ENCODE results near the gene ZNF438.

DNA sequence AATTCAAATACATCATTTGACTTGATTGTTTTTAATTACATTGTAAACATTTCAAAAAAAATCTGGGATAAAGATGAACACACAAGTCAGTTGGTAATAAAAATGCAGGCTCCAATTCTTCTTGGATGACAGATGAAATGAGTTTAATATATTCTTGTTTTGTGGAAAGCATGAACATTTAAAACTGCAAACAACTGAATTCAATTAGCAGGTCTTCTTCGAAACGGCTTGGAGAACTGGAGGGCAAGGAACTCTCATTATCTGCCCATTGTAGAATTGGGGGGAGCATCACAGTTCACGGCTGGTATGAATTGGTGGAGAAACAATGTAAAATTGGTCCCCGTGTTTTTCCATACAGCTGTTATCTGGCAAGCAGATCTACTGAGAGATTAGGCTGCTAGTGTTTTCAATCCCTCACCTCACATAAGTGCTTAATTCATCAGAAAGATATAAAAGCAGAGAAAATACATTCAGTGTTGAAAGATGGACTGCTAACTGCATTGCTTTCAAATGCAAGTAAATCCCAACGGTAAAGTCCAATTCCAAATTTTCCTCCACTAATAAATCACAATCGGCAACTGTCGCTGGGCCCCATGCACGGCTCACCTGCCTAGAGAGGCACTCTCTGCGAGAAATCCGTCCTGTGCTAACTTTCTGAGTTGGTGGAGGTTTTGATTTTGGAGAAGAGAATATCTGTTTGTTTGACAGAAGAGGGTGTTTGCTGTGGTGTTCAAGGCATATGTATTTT, 199.5 kb downstream of the ZNF438 start:
- TF ChIP-seq MXI1 (IDR thresholded peaks at IDR 0.05; ENCODE audit: borderline replicate concordance, low read depth, low read length) (no peak), BHLHE40 (IDR thresholded peaks at IDR 0.05; ENCODE audit: low read depth, low read length) (no peak), POLR2A (IDR thresholded peaks at IDR 0.05; ENCODE audit: low read depth, low read length) (no peak), RFX5 (IDR thresholded peaks at IDR 0.05; ENCODE audit: low read depth, low read length) (no peak), NFE2L2 (IDR thresholded peaks at IDR 0.05; ENCODE audit: low read depth, low read length) (no peak), FOS (IDR thresholded peaks at IDR 0.05; ENCODE audit: low read depth, low read length) (no peak), SMC3 (IDR thresholded peaks at IDR 0.05; ENCODE audit: low read depth, low read length) (no peak), CEBPB (IDR thresholded peaks at IDR 0.05; ENCODE audit: low read depth, low read length) (no peak)
- TF ChIP-seq, protein P1, sequence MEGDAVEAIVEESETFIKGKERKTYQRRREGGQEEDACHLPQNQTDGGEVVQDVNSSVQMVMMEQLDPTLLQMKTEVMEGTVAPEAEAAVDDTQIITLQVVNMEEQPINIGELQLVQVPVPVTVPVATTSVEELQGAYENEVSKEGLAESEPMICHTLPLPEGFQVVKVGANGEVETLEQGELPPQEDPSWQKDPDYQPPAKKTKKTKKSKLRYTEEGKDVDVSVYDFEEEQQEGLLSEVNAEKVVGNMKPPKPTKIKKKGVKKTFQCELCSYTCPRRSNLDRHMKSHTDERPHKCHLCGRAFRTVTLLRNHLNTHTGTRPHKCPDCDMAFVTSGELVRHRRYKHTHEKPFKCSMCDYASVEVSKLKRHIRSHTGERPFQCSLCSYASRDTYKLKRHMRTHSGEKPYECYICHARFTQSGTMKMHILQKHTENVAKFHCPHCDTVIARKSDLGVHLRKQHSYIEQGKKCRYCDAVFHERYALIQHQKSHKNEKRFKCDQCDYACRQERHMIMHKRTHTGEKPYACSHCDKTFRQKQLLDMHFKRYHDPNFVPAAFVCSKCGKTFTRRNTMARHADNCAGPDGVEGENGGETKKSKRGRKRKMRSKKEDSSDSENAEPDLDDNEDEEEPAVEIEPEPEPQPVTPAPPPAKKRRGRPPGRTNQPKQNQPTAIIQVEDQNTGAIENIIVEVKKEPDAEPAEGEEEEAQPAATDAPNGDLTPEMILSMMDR (conservative IDR thresholded peaks at IDR 0.05; ENCODE audit: low read depth, low read length): no peak
